Gastroesophageal sphincter (tissue), 4 donors: ENCODE results near the gene PCSK5. TPM values are rescaled to one million over a fixed set of nuclear protein-coding genes. Genes with fewer than 3 reads are reported as not detected.

Experiments used
- ATAC-seq: fragments of 150-250 bp; one replicate; pipeline ENCODE4 v1.9.1; 2016; ENCODE audit warnings: mild to moderate bottlenecking, moderate library complexity
- H3K27ac ChIP-seq, 4 donors: fragments of 200-600 bp; sonication (generic) in 3 of 4; 1 replicate in 3 of 4; 2 replicates in 1 of 4; pipeline ENCODE4 v1.5.1; 2016 to 2019
- H3K27me3 ChIP-seq: fragments of 200-600 bp; sonication (generic); one replicate; pipeline ENCODE4 v1.5.1; 2019
- H3K36me3 ChIP-seq, 2 donors: fragments of 200-600 bp; sonication (generic); one replicate each; pipeline ENCODE4 v1.5.1; 2019; ENCODE audit warnings: control low read depth in 1 of 2
- H3K4me1 ChIP-seq, 3 donors: fragments of 200-600 bp; sonication (generic); 1 replicate in 2 of 3; 2 replicates in 1 of 3; pipeline ENCODE4 v1.5.1; 2016 to 2019; ENCODE audit warnings: control low read depth in 2 of 3
- H3K4me3 ChIP-seq, 2 donors: fragments of 200-600 bp; sonication (generic); one replicate each; pipeline ENCODE4 v1.5.1; 2019; ENCODE audit warnings: mild to moderate bottlenecking in 1 of 2, moderate library complexity in 1 of 2
- H3K9me3 ChIP-seq, 3 donors: fragments of 200-600 bp; sonication (generic); one replicate each; pipeline ENCODE4 v1.5.1; 2017 to 2019; ENCODE audit warnings: control low read depth in 2 of 3
- EP300 ChIP-seq: sonication (generic); formaldehyde crosslinking; IDR thresholded peaks from one replicate; pipeline ENCODE4 v1.6.1; 2017; ENCODE audit warnings: antibody characterized with exemption, mild to moderate bottlenecking
- POLR2A ChIP-seq, 2 donors: fragments of 450-650 bp; IDR thresholded peaks; one replicate each; pipeline ENCODE4 v1.6.1; 2017; ENCODE audit warnings: antibody characterized with exemption in 2 of 2, mild to moderate bottlenecking in 2 of 2, moderate library complexity in 1 of 2
- POLR2AphosphoS5 ChIP-seq: sonication (generic); formaldehyde crosslinking; IDR thresholded peaks from one replicate; pipeline ENCODE4 v1.6.1; 2017; ENCODE audit warnings: antibody characterized with exemption
- WGBS, 2 donors: methylation state at CpG; one replicate each; pipeline ENCODE4 v1.1.5; 2018; ENCODE audit warnings: low coverage in 1 of 2; 5-methylcytosine and 5-hydroxymethylcytosine counted together
- total RNA-seq, 4 donors: library from RNA; depleted of rRNA; stranded (reverse); fragments of >200 nt; gene quantifications; one replicate each; pipeline ENCODE4 v1.1.0, GENCODE V29; 2016
- TF ChIP-seq, protein P1 (sequence below), 4 experiments: fragments of 200-600 bp in 2 of 4; fragments of 450-650 bp in 2 of 4; sonication (generic) in 1 of 4; IDR thresholded peaks; one replicate each; pipeline ENCODE4 v1.5.1; 2017 to 2019; ENCODE audit warnings: antibody characterized with exemption in 4 of 4, mild to moderate bottlenecking in 2 of 4, moderate library complexity in 2 of 4

The PCSK5 gene
- total RNA-seq, 4 donors from 2014 or later, result 20.1 to 37.3 (median 28.1) TPM

DNA sequence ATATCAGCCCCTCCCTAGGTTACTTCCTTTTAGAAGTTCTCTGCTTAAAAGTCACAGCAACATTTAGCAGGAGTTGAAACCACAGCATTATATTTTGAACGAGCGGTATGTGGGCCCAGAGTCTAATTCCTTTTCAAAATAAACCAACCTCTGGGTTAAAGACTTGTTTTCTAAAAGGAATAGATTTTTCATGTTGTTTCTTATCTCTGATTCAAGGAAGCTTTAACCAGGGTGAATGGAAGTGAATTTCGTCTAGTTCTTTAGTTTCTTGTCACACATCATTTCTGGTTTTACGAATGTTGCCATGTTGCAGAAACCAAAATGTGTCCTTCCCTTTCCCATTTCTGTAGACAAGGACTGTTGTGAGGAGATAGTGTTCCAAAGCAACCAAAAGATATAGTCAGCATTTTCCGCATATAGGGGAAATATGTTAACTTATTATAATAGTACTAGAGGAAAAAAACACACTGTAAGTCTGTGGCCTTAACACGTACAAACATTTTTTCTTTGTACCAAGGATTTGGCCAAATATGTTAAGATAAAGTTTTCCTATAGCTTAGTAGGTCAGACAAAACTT lies 142.4 kb downstream of the PCSK5 start:
- TF ChIP-seq POLR2A (IDR thresholded peaks at IDR 0.05), result no peak
- 67 to 73% methylated on average over 6 of the region's 6 CpGs for WGBS, 2 donors
- H3K27ac ChIP-seq, result peak overlapping the region; percentile 28 to 64 (median 40)

DNA sequence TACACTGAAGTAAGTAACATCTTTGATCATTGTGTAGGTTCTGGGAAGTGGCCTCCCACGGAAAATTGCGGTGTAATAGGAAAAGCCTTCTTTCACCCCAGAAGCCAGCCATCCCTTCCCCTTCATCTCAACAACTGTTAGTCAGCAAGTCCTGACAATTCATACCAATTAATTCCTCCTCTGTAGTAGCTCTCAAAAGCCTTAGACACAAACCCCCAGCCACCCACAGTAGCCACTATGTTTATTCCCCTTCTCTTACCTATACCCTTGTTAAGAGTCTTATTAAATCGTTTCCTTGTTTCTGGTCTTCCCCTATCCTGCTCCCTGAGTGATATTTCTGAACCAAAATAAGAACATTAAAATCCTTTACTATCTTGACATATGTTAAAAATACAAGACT lies 143.6 kb downstream of the PCSK5 start:
- peaks cover 0 to 16% of the 10 kb centered on the region in 2 donors for H3K36me3 ChIP-seq
- H3K9me3 ChIP-seq, result no peaks in the 10 kb centered on the region
- H3K27ac ChIP-seq, result no peak overlapping the region
- no peaks in the 10 kb centered on the region for H3K27me3 ChIP-seq
- no peak for ATAC-seq
- 86 to 100% methylated on average over 3 of the region's 3 CpGs for WGBS, 2 donors
- TF ChIP-seq POLR2AphosphoS5 (no peak), EP300 (no peak), POLR2A (IDR thresholded peaks at IDR 0.05) (no peak)
- TF ChIP-seq, protein P1, sequence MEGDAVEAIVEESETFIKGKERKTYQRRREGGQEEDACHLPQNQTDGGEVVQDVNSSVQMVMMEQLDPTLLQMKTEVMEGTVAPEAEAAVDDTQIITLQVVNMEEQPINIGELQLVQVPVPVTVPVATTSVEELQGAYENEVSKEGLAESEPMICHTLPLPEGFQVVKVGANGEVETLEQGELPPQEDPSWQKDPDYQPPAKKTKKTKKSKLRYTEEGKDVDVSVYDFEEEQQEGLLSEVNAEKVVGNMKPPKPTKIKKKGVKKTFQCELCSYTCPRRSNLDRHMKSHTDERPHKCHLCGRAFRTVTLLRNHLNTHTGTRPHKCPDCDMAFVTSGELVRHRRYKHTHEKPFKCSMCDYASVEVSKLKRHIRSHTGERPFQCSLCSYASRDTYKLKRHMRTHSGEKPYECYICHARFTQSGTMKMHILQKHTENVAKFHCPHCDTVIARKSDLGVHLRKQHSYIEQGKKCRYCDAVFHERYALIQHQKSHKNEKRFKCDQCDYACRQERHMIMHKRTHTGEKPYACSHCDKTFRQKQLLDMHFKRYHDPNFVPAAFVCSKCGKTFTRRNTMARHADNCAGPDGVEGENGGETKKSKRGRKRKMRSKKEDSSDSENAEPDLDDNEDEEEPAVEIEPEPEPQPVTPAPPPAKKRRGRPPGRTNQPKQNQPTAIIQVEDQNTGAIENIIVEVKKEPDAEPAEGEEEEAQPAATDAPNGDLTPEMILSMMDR (IDR thresholded peaks at IDR 0.05), result no peak
- no peak overlapping the region for H3K4me3 ChIP-seq
- peaks cover 0 to 14% (median 4%) of the 10 kb centered on the region in 3 donors for H3K4me1 ChIP-seq

More for the DNA sequence above, 142.4 kb downstream of the PCSK5 start:
- Histone ChIP-seq H3K27me3 (no peaks in the 10 kb centered on the region), H3K36me3 (peaks cover 0 to 18% of the 10 kb centered on the region in 2 donors), H3K4me3 (no peak overlapping the region), H3K9me3 (no peaks in the 10 kb centered on the region), H3K4me1 (peaks cover 0 to 14% (median 4%) of the 10 kb centered on the region in 3 donors)
- no peak for ATAC-seq

DNA sequence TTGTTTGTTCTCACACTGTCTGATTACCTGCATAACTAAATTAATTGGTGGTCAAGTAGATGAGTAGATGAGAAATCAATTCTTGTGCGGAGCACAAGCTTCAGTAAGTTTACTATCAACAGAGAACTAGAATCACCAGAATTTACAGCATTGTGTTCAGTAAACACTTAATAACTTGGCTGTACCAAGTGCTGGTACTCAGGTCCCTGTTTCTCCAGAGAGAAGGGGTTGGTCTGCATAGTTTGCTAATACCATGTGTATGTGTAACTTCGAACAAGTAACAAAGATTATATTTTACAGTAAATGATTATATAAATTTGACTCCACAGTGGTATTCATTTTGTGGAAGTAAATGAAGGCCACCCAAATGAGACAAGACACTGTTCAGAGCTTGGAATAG lies 146.3 kb downstream of the PCSK5 start:
- H3K4me1 ChIP-seq, result peaks cover 0 to 13% (median 4%) of the 10 kb centered on the region in 3 donors
- H3K9me3 ChIP-seq, result no peaks in the 10 kb centered on the region
- ATAC-seq, result no peak
- peaks cover 0 to 16% of the 10 kb centered on the region in 2 donors for H3K36me3 ChIP-seq
- no peak overlapping the region for H3K4me3 ChIP-seq
- H3K27ac ChIP-seq, result no peak overlapping the region
- WGBS, 2 donors, result 95 to 100% methylated on average over 2 of the region's 2 CpGs
- H3K27me3 ChIP-seq, result no peaks in the 10 kb centered on the region
- no peak for TF ChIP-seq POLR2AphosphoS5
- TF ChIP-seq EP300, result no peak
- TF ChIP-seq, protein P1 (IDR thresholded peaks at IDR 0.05), result no peak
- no peak for TF ChIP-seq POLR2A (IDR thresholded peaks at IDR 0.05)

DNA sequence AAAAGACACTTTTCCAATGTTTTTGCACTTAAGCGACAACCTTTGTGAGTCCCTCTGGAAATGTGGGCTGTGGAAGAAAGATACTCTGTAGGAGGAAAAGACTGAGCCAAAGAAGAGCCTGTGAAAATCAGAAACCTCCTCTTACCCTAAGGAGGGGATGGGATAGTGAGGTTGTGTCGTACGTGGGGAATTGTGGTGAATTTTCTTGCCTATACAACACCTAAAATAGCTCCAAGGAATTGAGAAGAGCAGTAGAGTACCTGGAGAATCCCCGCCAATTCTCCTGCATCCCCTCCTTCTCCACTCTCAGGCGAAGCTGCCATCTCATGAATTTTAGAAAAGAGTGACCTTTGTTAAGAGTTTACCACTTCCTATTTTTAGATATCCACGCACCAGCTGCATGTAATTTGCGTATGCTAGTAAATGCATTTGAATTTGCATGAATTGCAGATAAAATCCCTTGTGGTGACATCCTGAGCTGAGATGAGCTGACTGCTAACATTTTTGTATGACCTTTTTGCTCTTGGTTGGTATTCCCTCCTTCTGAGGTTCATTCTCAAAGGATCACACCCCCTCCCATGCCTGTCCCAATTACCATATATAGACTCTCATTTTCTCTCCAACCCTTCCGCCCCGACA lies 147.2 kb downstream of the PCSK5 start:
- Histone ChIP-seq H3K4me1 (peaks cover 0 to 3% (median 0%) of the 10 kb centered on the region in 3 donors), H3K27me3 (no peaks in the 10 kb centered on the region), H3K36me3 (peaks cover 0 to 16% of the 10 kb centered on the region in 2 donors), H3K27ac (no peak overlapping the region), H3K9me3 (no peaks in the 10 kb centered on the region), H3K4me3 (no peak overlapping the region)
- WGBS, 2 donors, result 92 to 95% methylated on average over 7 to 9 of the region's 9 CpGs
- TF ChIP-seq EP300, result no peak
- TF ChIP-seq POLR2AphosphoS5, result no peak
- TF ChIP-seq, protein P1 (IDR thresholded peaks at IDR 0.05), result no peak
- ATAC-seq, result no peak

DNA sequence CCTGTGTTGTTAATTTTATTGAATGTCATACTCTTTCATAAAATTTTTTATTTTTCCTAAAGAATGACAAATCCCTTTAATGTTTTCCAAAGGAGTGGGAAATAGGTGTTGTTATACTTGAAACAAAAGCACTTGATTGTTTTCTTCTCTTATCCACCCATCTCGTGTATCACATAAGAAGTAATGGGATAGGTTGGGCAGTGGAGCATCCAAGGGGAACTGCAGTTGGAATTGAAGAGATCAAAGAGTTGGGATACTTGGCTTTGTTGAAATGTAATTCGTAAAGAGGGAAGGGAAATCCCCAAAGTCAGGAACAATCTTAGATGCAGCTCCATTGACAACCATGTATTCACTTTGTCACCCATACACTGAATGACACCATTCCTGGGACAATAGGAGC lies 148.0 kb downstream of the PCSK5 start:
- 90 to 94% methylated on average over 2 of the region's 2 CpGs for WGBS, 2 donors
- Histone ChIP-seq H3K36me3 (peaks cover 0 to 16% of the 10 kb centered on the region in 2 donors), H3K27me3 (no peaks in the 10 kb centered on the region), H3K4me3 (no peak overlapping the region), H3K9me3 (no peaks in the 10 kb centered on the region), H3K4me1 (no peaks in the 10 kb centered on the region), H3K27ac (no peak overlapping the region)
- no peak for ATAC-seq
- TF ChIP-seq POLR2AphosphoS5 (no peak), EP300 (no peak), POLR2A (IDR thresholded peaks at IDR 0.05) (no peak)
- TF ChIP-seq, protein P1 (IDR thresholded peaks at IDR 0.05), result no peak
